ENCODE results near the gene NXNL1. TPM values are rescaled to one million over a fixed set of nuclear protein-coding genes. Genes with fewer than 3 reads are reported as not detected.

The NXNL1 gene
- total RNA-seq, 1 experiment from 2014 or later = not detected

- no peaks in the 10 kb centered on the region for H4K20me1 ChIP-seq (ENCODE audit: insufficient read depth)
- no peaks in the 10 kb centered on the region for H3K9me2 ChIP-seq (ENCODE audit: insufficient read depth)
- no TSS peak for BruUV-seq (replicated peaks)
- no peak for DNase-seq (ENCODE audit: low read depth, low spot score)
- H2AFZ ChIP-seq (ENCODE audit: low read depth, low read length, poor library complexity, severe bottlenecking) = no peak overlapping the region
- peaks cover 11 to 40% of the 10 kb centered on the region in 2 experiments for H3K4me1 ChIP-seq (ENCODE audit: control insufficient read depth in 1 of 2, insufficient read depth in 2 of 2, low read length in 2 of 2)
- no peak overlapping the region for H3K9ac ChIP-seq (ENCODE audit: low read length)
- no peak for ATAC-seq
- H3K27me3 ChIP-seq (ENCODE audit: insufficient read depth, low read length) = no peaks in the 10 kb centered on the region
- no peak overlapping the region for H3K4me3 ChIP-seq (replicated peaks in 1 of 2; ENCODE audit: low read depth in 1 of 2, low read length in 2 of 2)
- ChIA-PET CTCF (no interaction called here), RAD21 (ENCODE audit: low non-redundant PET in 1 of 2, low total read pairs in 2 of 2, uncharacterized antibody in 2 of 2, unreplicated experiment in 2 of 2) (no interaction called here), POLR2A (no interaction called here)
- no peak for TF ChIP-seq CTCF (IDR thresholded peaks at IDR 0.05 in 2 of 3, conservative IDR thresholded peaks at IDR 0.05 in 1 of 3; ENCODE audit: borderline replicate concordance in 1 of 3, insufficient read depth in 1 of 3, low read depth in 2 of 3, low read length in 2 of 3)
- no peak for TF ChIP-seq CBX3 (IDR thresholded peaks at IDR 0.05; ENCODE audit: low read depth)
- TF ChIP-seq TCF7L2 (IDR thresholded peaks at IDR 0.05; ENCODE audit: borderline replicate concordance, extremely low read depth, insufficient read depth, insufficient read length) = no peak
- TF ChIP-seq EZH2phosphoT487 (IDR thresholded peaks at IDR 0.05; ENCODE audit: borderline replicate concordance) = no peak
- no peak for TF ChIP-seq JUND (IDR thresholded peaks at IDR 0.05)
- no peak for TF ChIP-seq SIN3A (IDR thresholded peaks at IDR 0.05; ENCODE audit: low read depth)
- TF ChIP-seq ELF1 (IDR thresholded peaks at IDR 0.05; ENCODE audit: borderline replicate concordance, low read depth) = no peak
- TF ChIP-seq ZNF274 (IDR thresholded peaks at IDR 0.05; ENCODE audit: low read depth, low read length) = no peak
- TF ChIP-seq SP1 (IDR thresholded peaks at IDR 0.05; ENCODE audit: low read depth) = no peak
- no peak for TF ChIP-seq EGR1 (IDR thresholded peaks at IDR 0.05; ENCODE audit: low read depth)
- intact Hi-C loops (cut with micrococcal nuclease) = no loop called here
- H3K79me2 ChIP-seq (ENCODE audit: insufficient read depth, low read length) = peaks cover 19% of the 10 kb centered on the region
- H3K9me3 ChIP-seq (ENCODE audit: control insufficient read depth in 1 of 2, insufficient read depth in 1 of 2, low read depth in 1 of 2, low read length in 2 of 2) = no peaks in the 10 kb centered on the region
- no peak overlapping the region; the same call in 1 of the 2 replicates for H3K27ac ChIP-seq (ENCODE audit: low read depth, low read length)
- no peak overlapping the region for H3K4me2 ChIP-seq (ENCODE audit: low read length)
- no peaks in the 10 kb centered on the region; a peak in 2 of 4 replicates for H3K36me3 ChIP-seq (ENCODE audit: control insufficient read depth in 1 of 2, insufficient read depth in 2 of 2, low read length in 2 of 2)
Measured at GRCh38 chr19:17500447-17501198, 39.9 kb upstream of the NXNL1 start.
